Neural progenitor cell (in vitro differentiated cells): ENCODE data around the gene GBGT1. TPM values are rescaled to one million over a fixed set of nuclear protein-coding genes. Genes with fewer than 3 reads are reported as not detected.

Experiments used
- DNase-seq: peaks from one replicate; pipeline ENCODE4 v3.0.0-alpha.2; 2016; ENCODE audit warnings: low spot score
- H2AFZ ChIP-seq: fragments of 200-600 bp; sonication (generic); replicated peaks from 2 replicates; pipeline ENCODE4 v1.6.1; 2016; ENCODE audit warnings: antibody characterized with exemption
- H3F3A ChIP-seq: fragments of 200-600 bp; sonication (generic); 2 replicates; pipeline ENCODE4 v1.6.1; 2016; ENCODE audit warnings: antibody characterized with exemption, low read depth
- H3K27ac ChIP-seq: fragments of 200-600 bp; sonication (generic); 2 replicates; pipeline ENCODE4 v1.5.1; 2016; ENCODE audit warnings: mild to moderate bottlenecking
- H3K27me3 ChIP-seq: fragments of 200-600 bp; sonication (generic); 2 replicates; pipeline ENCODE4 v1.6.1; 2016; ENCODE audit warnings: mild to moderate bottlenecking, moderate library complexity
- H3K36me3 ChIP-seq: fragments of 200-600 bp; sonication (generic); 2 replicates; pipeline ENCODE4 v1.5.1; 2016
- H3K4me1 ChIP-seq: fragments of 200-600 bp; sonication (generic); 2 replicates; pipeline ENCODE4 v1.6.1; 2016; ENCODE audit warnings: mixed run types
- H3K4me2 ChIP-seq: fragments of 200-600 bp; sonication (generic); 2 replicates; pipeline ENCODE4 v1.6.1; 2016
- H3K4me3 ChIP-seq: fragments of 200-600 bp; sonication (generic); 2 replicates; pipeline ENCODE4 v1.5.1; 2016
- H3K79me2 ChIP-seq: fragments of 200-600 bp; sonication (generic); 2 replicates; pipeline ENCODE4 v1.6.1; 2016; ENCODE audit warnings: low read depth
- H3K9ac ChIP-seq: fragments of 200-600 bp; sonication (generic); 2 replicates; pipeline ENCODE4 v1.6.1; 2016
- H3K9me3 ChIP-seq: fragments of 200-600 bp; sonication (generic); 2 replicates; pipeline ENCODE4 v1.5.1; 2016; ENCODE audit warnings: low read depth
- H4K20me1 ChIP-seq: fragments of 200-600 bp; sonication (generic); 2 replicates; pipeline ENCODE4 v1.6.1; 2016; ENCODE audit warnings: low read depth
- H3K27ac Mint-ChIP-seq: 3 replicates; pipeline ENCODE4 v1.8.0; 2021; ENCODE audit warnings: mixed read lengths
- H3K27me3 Mint-ChIP-seq: 2 replicates; pipeline ENCODE4 v1.8.0; 2022; ENCODE audit warnings: low read depth, mild to moderate bottlenecking, inconsistent platforms, moderate library complexity, mixed read lengths; ENCODE audit not compliant: insufficient read depth
- H3K36me3 Mint-ChIP-seq: 3 replicates; pipeline ENCODE4 v1.8.0; 2021; ENCODE audit warnings: mixed read lengths
- H3K4me1 Mint-ChIP-seq: 3 replicates; pipeline ENCODE4 v1.8.0; 2021; ENCODE audit warnings: mixed read lengths
- H3K4me3 Mint-ChIP-seq: 3 replicates; pipeline ENCODE4 v1.8.0; 2021; ENCODE audit warnings: mild to moderate bottlenecking, moderate library complexity, mixed read lengths
- H3K9me3 Mint-ChIP-seq: 3 replicates; pipeline ENCODE4 v1.8.0; 2020; ENCODE audit warnings: mixed read lengths
- EZH2 ChIP-seq: fragments of 200-600 bp; sonication (generic); IDR thresholded peaks from 2 replicates; pipeline ENCODE4 v1.6.1; 2017; ENCODE audit warnings: antibody characterized with exemption, mild to moderate bottlenecking, moderate library complexity
- EZH2phosphoT487 ChIP-seq: fragments of 200-600 bp; sonication (generic); IDR thresholded peaks from 2 replicates; pipeline ENCODE4 v1.6.1; 2017; ENCODE audit warnings: antibody characterized with exemption
- total RNA-seq: library from RNA; depleted of rRNA; stranded (reverse); fragments of >200 nt; gene quantifications from 2 replicates; pipeline ENCODE4 v1.2.3, GENCODE V29; 2015; ENCODE audit warnings: low replicate concordance
- TF ChIP-seq, protein P1 (sequence below): fragments of 200-600 bp; sonication (generic); IDR thresholded peaks from 2 replicates; pipeline ENCODE4 v1.5.1; 2017; ENCODE audit warnings: antibody characterized with exemption, mild to moderate bottlenecking

GBGT1 gene
- total RNA-seq, 1 donor from 2014 or later, result 2.0 TPM

DNA sequence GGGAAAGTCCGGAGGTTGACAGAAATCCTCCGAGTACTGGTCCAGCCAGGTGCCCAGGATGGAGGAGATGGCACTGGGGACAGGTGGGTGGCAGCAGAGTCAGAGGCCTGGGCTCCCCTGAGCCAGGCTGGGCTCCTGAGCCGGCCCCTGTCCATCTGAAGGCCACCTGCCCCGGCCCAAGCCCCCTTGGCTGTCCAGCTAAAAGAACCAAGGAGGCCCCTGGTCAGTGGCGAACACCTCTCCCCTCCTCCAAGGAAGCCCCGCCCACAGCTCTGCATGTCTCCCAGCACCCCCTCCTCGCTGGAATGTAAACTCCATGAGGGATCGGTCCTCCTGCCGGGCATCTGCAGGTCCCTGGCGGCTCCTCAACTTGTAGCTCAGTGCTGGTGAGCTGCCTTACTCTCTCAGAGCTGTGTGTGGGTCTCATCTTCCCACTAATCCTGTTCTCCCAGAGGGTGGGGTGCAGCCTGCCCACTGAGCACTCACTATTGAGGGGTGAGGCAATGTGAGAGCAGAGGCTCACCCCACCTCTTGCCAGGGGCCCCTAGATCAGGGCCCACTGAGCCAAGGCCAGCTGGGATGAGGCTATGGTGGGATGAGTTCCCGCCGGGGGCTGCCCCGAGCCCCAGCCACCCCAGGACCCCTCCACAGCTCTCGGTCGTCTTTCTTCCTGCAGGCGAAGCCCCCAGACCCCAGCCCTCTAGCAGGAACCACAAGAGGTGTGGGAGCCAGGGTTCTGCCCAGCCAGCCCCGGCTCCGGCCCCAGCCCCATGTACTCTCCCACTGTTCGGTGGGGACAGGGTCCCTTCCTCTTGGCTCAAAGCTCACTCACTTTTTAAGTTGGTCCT is 54.7 kb downstream of the GBGT1 start:
- no peak overlapping the region for H3K4me3 Mint-ChIP-seq
- no peaks in the 10 kb centered on the region for H3K79me2 ChIP-seq
- H3K9me3 ChIP-seq, result no peaks in the 10 kb centered on the region
- peaks cover 28% of the 10 kb centered on the region for H4K20me1 ChIP-seq
- no peak for DNase-seq
- H3K4me1 ChIP-seq, result peaks cover 5% of the 10 kb centered on the region
- no peak overlapping the region for H3K9ac ChIP-seq
- no peaks in the 10 kb centered on the region for H3K36me3 ChIP-seq
- H3K9me3 Mint-ChIP-seq, result no peaks in the 10 kb centered on the region
- H3K27me3 ChIP-seq, result no peaks in the 10 kb centered on the region
- TF ChIP-seq, protein P1, sequence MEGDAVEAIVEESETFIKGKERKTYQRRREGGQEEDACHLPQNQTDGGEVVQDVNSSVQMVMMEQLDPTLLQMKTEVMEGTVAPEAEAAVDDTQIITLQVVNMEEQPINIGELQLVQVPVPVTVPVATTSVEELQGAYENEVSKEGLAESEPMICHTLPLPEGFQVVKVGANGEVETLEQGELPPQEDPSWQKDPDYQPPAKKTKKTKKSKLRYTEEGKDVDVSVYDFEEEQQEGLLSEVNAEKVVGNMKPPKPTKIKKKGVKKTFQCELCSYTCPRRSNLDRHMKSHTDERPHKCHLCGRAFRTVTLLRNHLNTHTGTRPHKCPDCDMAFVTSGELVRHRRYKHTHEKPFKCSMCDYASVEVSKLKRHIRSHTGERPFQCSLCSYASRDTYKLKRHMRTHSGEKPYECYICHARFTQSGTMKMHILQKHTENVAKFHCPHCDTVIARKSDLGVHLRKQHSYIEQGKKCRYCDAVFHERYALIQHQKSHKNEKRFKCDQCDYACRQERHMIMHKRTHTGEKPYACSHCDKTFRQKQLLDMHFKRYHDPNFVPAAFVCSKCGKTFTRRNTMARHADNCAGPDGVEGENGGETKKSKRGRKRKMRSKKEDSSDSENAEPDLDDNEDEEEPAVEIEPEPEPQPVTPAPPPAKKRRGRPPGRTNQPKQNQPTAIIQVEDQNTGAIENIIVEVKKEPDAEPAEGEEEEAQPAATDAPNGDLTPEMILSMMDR, result no peak
- no peak for TF ChIP-seq EZH2
- TF ChIP-seq EZH2phosphoT487, result no peak
- no peak overlapping the region for H3K4me2 ChIP-seq
- H3K27me3 Mint-ChIP-seq, result peaks cover 3% of the 10 kb centered on the region
- H3K4me3 ChIP-seq, result no peak overlapping the region
- peaks cover 14% of the 10 kb centered on the region for H3K36me3 Mint-ChIP-seq
- peak overlapping the region; percentile 57 for H3K27ac Mint-ChIP-seq
- H2AFZ ChIP-seq, result no peak overlapping the region
- H3K4me1 Mint-ChIP-seq, result peaks cover 4% of the 10 kb centered on the region
- H3F3A ChIP-seq, result no peaks in the 10 kb centered on the region
- no peak overlapping the region for H3K27ac ChIP-seq

DNA sequence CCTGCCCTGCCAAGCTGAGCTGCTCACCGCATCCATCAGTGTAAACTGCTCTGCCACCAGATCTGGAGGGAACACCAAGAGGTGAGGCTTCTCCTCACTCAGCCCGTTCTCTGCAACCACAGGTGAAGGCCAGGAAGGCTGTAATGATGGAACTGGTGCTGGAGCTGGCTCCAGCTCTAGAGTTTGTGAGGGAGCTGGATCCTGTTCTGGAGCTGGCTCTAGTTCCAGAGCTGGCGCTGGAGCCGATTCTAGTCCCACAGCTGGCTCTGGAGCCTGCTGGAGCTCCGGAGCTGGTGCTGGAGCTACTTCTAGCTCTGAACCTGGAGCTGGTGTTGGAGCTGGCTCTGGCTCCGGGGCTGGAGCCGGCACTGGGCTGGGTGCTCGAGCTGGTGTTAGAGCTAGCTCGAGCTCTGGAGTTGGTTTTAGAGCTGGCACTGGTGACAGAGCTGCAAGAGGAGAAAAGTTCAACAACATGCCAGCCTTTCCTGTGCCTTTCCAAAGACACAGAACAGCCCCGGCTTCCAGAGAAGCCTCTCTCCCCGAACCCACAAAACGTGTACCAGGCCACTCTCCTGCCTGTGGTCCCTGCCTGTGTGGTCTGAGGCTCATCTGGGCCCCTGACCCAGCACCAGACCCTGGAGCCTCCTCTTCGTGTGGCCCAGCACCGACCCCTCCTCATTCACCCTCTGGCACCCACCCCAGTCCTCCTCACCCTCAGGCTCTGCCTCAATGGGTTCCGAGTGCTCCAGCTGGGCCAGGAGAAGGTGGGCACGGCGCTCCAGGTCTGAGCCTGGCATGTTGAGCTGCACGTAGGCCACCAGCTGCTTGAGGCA is 55.5 kb downstream of the GBGT1 start:
- TF ChIP-seq, protein P1, result no peak
- TF ChIP-seq EZH2phosphoT487 (no peak), EZH2 (no peak)
- Histone ChIP-seq H4K20me1 (peaks cover 20% of the 10 kb centered on the region), H3K36me3 (no peaks in the 10 kb centered on the region), H3K4me1 (no peaks in the 10 kb centered on the region), H3K27me3 (no peaks in the 10 kb centered on the region), H3K4me2 (no peak overlapping the region), H3K9ac (no peak overlapping the region), H3F3A (no peaks in the 10 kb centered on the region), H3K4me3 (no peak overlapping the region), H2AFZ (no peak overlapping the region), H3K9me3 (no peaks in the 10 kb centered on the region), H3K27ac (no peak overlapping the region), H3K79me2 (no peaks in the 10 kb centered on the region)
- DNase-seq, result no peak
- Mint-ChIP-seq H3K27me3 (peaks cover 3% of the 10 kb centered on the region), H3K36me3 (peaks cover 14% of the 10 kb centered on the region), H3K27ac (no peak overlapping the region), H3K4me3 (no peak overlapping the region), H3K4me1 (no peaks in the 10 kb centered on the region), H3K9me3 (no peaks in the 10 kb centered on the region)

DNA sequence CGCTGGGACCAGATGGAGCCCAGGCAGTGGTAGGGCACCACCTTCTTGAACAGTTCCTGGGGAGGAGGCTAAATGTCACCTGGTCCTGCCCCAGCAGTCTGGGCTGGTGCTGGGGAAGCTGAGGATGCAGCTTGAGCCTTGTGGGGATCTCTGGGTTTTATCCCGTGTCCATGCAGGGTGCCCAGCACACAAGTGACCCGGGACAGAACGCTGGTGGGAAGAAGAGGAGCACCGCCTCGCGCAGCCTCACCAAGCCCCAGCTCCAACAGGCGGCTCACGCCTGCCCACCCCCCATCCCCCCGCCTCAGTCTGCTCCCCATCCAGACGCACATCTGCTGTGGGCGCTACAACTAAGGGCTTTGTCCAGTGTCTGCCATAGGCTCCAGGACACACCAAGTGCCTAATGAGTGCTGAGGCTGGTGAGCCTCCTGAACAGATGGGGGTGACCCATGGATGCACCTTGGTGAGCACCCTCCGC is 56.4 kb downstream of the GBGT1 start:
- H3K27ac Mint-ChIP-seq, result no peak overlapping the region
- peaks cover 14% of the 10 kb centered on the region for H3K36me3 Mint-ChIP-seq
- H3K79me2 ChIP-seq, result no peaks in the 10 kb centered on the region
- H3K4me3 ChIP-seq, result no peak overlapping the region
- no peaks in the 10 kb centered on the region for H3K9me3 ChIP-seq
- H3K36me3 ChIP-seq, result no peaks in the 10 kb centered on the region
- peaks cover 14% of the 10 kb centered on the region for H4K20me1 ChIP-seq
- no peak overlapping the region for H3K4me2 ChIP-seq
- H3K9ac ChIP-seq, result no peak overlapping the region
- DNase-seq, result no peak
- H2AFZ ChIP-seq, result no peak overlapping the region
- H3K4me1 ChIP-seq, result no peaks in the 10 kb centered on the region
- H3K27me3 Mint-ChIP-seq, result peaks cover 3% of the 10 kb centered on the region
- H3K9me3 Mint-ChIP-seq, result no peaks in the 10 kb centered on the region
- H3K4me3 Mint-ChIP-seq, result no peak overlapping the region
- H3K4me1 Mint-ChIP-seq, result no peaks in the 10 kb centered on the region
- no peaks in the 10 kb centered on the region for H3K27me3 ChIP-seq
- TF ChIP-seq, protein P1, result no peak
- TF ChIP-seq EZH2, result no peak
- no peak for TF ChIP-seq EZH2phosphoT487
- no peaks in the 10 kb centered on the region for H3F3A ChIP-seq
- H3K27ac ChIP-seq, result no peak overlapping the region
